Activated CD8-positive, alpha-beta memory T cell treated with anti-CD3 and anti-CD28 coated beads, Interleukin-2, amount 50 U/mL, for 1 hour (primary cell): ENCODE measurements around the gene CACNA2D1.

Experiments
- DNase-seq: peaks from one replicate; pipeline ENCODE4 v3.0.0-alpha.2; 2020; ENCODE audit errors: extremely low read depth

CACNA2D1 gene

DNA sequence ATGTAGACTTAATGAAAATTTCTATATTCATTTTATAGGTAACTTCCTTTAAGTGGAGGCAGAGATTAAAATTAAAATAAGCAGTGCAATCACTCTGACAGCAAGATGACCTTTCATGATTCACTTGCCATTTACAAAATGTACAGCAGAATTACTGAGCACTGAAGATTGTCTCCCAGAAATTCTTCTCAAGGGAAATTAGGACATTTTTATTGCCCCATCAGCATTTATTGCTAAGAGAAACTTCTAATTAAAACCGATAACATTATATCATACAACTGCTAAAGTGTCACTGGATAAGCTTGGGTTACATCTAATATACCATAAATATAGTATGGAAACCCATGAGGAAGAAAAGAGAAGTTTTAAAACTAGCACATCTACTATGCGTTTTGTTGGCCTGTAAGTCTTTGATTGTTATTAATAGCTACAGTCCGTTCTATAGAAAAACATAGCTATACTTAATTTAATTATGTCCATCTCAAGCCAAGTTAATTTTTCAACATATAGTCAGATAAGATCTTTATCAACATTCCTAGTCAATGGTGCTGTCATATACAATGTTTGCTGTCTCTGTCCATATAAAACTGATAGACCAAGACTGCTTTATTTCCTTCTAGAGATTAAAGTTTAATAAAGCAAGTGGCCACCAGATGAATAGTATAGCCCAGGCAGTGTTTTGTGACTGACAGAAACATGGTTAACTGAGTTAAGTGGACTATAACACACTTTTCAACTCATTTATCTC, 456.7 kb downstream of the CACNA2D1 start:
- DNase-seq = no peak

DNA sequence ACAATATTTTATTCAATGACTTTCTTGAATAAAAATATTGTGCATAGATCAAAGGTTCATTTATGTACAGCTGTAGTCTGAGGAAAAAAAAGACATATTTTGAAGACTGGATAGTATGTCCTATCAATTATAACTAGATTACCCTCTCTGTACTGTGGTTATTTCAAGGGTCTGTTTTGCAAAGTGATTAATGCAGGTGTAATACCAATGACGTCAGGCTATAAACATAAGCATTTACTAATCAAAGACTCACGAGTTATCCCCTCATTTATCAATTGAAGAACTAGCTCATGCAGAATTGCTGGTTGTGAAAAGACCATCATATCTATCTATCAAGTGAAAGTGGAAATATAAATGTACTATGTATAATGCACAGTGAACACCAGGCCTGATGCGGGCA, 460.2 kb downstream of the CACNA2D1 start:
- no peak for DNase-seq

DNA sequence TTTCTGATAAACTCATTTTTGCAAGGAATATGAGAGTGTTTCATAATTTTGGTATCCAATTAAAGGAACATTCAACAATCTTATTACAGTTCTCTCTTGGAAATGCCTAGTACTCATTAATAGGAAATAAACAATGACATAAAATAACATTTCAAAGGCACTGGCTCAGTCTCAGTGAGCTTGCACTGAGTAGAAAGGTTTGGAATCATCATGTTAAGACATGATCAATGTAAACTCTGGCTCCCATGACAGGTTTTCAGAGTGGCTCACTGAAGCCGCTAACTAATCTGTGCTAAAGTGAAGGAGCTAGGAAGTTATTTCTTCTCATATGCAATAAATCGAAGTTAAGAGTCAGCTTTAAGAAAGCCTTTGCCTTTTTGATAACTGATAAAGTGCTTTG, 470.5 kb downstream of the CACNA2D1 start:
- DNase-seq = no peak

DNA sequence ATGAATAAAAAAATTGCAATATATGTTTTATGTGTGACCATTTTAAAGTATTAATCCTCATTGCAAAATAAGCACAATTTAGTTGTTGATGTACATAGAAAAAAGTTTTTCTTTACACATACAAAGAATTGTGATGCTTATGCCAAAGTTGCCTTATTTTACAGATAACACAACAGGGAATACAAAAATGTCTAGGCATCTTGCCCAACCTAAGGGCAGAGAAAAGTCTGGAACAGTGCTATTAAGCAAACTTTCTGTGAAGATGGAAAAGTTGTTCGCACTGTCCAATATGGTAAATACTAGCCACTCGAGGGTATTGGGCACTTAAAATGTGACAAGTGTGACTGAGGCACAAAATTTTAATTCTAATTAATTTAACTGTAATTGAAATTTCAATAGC, 483.6 kb downstream of the CACNA2D1 start:
- DNase-seq = no peak

DNA sequence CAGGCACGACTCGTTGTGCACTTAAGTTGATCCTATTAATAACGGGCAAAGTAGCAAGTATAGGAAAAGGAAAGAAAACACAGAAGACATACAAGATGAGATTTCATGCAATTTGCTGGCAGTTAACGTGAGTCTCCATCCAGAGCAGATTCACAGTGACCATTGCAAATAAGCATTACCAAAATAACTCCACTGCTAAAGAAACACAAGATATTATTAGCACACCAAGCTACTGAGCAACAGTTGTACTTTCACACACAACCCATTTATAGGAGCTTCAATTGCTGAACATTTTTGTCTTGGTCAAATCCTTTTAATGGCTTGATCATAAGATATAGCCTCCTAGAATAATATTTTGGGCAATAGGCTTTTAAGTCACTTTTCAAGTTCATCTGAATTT, 486.1 kb downstream of the CACNA2D1 start:
- DNase-seq = no peak

DNA sequence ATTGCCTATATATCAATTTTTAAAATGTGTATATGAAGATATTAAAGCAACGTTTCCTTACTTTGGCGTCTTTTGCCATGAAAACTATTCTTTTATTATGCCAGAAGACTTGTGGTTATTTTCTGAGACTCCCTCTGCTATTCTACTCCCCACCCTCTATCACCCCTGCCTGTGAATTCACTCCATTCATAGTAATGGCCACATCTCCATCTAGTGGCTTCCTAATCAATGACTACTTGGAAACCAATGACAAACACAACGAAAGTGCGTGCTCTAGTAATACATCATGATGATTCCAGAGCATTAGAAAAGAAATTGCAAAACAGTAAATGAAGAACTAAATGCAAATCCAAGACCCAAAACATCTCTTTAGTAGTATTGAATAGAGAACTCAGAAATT, 487.1 kb downstream of the CACNA2D1 start:
- no peak for DNase-seq

DNA sequence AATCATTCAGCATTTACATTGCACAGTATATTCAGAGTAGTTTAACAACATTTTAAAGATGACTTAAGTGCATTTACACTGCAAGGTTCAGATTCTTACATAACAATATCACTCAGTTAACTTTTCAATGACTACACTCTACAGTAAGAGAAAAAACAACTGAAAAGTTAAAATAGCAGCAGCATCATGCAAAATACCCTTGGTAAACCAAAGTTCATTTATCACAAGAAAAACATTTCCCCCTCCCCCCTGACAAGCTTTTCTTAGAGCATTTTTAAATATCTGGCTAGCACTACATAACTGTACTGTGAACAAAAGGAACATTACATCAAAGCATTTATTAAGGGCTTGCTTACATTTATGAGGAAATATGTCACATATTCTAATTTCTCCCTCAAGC, 494.3 kb downstream of the CACNA2D1 start:
- DNase-seq = no peak

DNA sequence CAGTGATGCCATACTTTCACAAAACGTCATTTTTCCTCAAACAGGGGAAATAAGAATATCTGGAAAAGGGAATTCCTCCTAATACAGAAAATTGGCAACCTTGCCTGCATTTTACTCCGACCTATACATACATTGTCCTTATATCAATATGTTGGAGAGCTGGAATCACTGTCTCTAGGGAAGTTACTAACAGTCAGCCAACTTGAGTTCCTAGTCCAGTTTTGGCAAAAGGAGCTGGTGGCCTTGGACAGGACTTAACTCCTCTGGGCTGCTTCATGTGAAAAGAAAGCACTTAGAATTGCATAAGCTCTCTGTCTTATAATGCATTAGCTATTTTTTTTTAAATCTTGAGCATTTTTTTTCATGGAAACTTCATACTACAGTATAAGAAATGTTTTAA, 499.5 kb downstream of the CACNA2D1 start:
- no peak for DNase-seq

DNA sequence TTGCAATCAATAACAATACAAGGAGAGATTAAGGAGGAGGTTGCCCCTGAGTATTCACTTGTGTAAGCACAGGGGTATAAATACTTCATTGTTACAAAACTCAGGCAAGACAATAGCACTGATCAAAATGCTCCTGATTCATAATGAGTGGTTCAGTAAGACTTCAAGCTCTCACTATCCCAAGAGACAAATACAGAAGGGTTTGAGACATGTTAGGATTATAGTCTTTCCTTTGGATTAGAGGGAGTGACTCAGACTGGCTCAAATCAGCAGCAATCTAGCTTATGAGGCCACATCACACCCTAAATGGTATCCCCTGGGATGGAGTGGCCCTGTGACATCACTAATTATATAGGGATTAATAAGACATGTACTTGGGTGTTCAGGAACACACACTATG, 506.5 kb downstream of the CACNA2D1 start:
- DNase-seq = no peak

DNA sequence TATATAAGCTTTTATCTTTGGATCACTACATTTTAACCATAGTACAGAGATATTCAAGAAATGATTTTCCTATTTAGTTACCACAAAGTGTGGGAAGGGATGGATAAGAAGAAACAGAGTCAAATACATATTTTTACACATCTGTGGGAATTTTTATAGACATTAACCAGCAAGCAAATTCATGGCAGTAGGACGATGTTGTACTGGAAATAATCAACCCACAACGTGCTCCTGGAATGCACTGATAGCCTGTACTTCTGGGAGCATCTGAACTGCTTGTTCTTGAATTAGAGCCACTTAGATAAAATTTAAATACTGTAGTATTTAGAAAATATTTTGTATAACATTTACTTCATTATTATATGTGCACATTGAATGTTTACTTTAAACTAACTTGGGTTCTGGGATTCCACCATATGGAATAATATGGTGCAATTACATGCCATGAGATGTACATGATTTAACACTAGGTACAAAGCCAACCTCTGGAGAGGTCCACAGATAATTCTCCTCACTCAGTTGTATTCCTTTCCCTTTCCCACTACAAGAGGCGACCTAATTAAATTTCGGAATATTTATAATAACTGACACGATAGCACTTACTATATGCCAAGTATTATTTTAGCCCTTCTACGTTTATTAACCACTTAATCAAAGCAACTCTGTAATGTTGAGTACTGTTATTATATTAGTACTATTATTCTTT, 508.8 kb downstream of the CACNA2D1 start:
- DNase-seq = no peak

DNA sequence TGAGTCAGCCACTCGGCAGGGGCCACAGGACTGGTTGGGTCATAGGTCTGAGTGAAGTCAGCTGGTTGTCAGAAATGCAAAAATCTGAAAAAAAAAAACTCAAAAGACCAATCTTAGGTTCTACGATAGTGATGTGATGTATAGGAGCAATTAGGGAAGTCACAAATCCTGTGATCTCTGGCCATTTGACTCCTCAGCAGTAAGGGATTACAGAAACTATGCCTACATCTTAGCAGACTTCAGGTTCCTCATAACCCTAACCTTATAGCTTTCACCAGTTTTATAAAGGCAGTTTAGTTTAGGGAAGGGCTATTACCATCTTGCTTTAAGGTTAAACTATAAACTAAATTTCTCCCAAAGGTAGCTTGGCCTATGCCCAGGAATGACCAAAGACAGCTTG, 510.6 kb downstream of the CACNA2D1 start:
- DNase-seq = no peak

DNA sequence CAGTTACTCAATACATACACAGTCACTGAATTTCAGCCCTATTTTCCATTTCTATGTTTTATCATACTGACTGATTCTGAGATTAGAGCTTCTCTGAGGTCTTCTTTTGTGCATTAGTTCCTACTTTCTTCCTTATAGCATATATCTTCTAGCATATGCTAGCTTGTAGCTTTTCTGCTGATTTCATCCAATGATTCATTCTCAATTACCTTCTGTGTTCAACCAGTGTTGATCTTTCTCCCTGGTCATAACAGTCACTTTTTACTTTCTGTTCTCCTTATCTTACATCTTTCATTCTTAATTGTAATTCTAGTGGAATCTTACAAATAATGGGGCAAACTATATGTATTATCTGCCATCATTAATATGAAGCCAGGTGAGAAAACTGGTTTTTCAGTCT, 514.2 kb downstream of the CACNA2D1 start:
- DNase-seq = no peak

DNA sequence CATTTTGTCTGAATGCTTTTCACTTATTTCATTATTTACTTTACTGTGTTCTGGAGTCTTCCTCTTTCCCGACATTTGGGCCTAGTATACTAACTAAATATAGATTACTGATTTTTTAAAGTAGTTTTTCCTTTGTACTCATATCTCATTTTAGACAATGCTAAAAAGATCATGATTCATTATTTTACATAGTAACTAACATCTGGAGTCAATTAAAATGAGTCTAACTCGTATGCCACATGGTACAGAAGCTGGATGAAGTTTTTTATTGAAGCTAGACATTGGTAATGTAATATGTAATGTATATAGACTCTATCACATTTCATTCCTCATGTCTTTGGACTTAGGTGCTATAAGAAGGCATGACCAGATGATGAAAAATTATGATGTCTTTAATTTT, 517.4 kb downstream of the CACNA2D1 start:
- no peak for DNase-seq

DNA sequence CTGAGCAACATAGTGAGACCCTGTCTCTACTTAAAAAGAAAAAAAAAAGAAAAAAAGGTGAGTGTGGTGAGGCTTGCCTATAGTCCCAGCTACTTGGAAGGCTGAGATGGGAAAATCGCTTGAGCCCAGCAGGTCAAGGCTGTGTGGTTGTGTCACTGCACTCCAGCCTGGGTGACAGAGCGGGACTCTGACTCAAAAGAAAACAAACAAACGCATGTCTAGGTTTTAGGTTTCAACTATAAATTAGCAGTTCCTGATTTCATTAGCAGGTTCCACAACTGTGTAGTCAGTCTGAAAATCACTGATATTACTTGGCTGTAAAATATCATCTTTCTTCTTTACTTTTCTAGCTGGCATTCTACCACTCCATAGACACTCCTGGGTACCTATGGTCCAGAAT, 518.0 kb downstream of the CACNA2D1 start:
- no peak for DNase-seq

DNA sequence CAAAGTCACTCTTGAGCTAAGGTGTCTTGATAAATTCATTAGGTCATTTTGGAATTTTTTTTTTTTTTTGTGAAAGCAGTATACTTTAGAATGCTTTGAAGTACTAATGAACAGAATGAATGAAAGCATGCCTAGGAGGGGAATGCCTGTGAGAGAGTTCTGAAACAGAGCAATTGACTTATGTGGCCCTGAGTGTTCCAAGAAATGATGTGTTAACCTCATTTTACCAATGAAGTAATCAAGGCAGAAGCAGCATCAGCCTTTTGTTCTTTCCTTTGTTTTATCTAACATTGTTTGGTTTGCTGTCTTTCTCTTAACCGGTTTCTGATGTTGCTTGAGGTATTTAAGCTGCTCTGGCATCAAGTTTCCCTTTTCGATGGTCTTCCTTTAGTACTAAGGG, 519.1 kb downstream of the CACNA2D1 start:
- DNase-seq = no peak

DNA sequence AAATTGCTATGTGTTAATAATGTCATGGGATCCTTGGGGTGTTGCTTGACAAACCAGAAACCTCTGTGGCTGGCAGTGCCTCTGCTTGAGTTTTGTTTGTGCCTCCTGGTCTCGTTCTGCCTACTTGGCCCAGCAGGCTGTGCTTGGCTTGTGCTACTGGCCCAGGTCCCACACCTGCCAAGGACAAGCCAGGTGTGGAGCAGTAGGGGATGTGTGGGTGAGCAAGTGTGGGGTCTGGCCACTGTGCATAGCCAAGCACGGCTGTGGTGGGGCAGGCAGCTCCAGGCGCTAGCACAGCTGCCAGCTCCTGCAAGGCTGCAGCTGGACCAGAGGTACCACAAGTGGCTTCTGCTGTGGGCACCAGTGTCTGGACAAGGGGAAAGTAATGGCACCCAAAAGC, 524.1 kb downstream of the CACNA2D1 start:
- no peak for DNase-seq

DNA sequence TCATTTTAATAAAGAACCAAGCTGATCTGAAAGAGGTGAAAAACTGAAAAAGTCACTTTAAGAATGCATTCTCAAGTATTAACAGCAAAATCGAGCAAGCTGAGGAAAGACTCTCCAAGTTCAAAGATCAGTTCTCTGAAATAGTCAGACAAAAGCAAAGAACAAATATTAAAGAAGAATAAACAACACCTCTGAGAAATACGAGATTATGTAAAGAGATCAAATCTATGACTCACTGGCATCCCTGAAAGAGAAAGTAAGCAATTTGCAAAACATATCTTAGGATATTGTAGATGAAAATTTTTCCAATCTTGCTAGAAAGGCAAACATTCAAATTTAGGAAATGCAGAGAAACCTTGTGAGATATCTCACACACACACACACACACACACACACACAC, 535.4 kb downstream of the CACNA2D1 start:
- DNase-seq = no peak

DNA sequence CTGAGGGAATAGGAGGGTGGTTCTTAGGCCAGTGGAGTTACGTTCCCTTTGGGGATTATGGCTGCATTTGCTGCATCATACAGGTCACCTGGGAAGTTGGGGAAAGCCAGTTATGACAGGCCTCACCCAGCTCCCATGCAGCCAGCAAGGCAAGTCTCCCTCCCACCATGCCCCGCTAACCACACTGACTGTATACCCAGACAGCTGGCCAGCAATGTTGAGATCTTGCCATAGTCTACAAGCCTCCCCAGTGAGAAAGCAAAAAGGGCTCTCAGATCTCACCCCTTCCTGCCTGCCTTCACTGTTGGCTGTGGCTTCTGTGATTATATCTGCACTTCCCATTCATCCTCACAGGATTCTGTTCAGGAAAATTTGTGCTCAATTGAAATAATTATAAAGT, 540.5 kb downstream of the CACNA2D1 start:
- no peak for DNase-seq

DNA sequence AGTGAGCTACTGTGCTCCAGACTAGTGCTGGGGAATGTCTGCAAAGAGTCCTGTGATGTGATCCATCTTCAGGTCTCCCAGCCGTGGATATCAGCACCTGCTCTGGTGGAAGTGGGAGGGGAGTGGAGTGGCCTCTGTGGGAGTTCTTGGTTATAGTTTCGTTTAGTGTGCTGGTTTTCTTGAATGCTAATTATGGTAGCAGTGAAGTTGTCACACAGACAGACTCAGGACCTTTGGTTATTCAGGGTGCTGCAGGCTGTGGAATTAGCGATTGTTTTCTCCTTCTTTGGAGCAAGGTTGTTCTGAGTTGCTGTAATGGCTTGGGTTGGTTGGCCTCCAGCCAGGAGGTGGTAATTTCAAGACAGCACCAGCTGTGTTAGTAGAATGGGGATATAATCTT, 541.0 kb downstream of the CACNA2D1 start:
- no peak for DNase-seq
